ENCODE data around the gene TNFRSF6B.

The TNFRSF6B gene

GRCh38 chr20:63741676-63742380 is 45.4 kb downstream of the TNFRSF6B start:
- no peak for TF ChIP-seq FOXP2 (optimal IDR thresholded peaks at IDR 0.05; ENCODE audit: borderline replicate concordance, extremely low read depth, extremely low read length, insufficient read depth)
- no peak for TF ChIP-seq POLR2AphosphoS5 (IDR thresholded peaks at IDR 0.05; ENCODE audit: low read depth, low read length)
- TF ChIP-seq SIN3A (IDR thresholded peaks at IDR 0.05; ENCODE audit: borderline replicate concordance, insufficient read depth, low read length), result no peak
- no peak for TF ChIP-seq REST (IDR thresholded peaks at IDR 0.05; ENCODE audit: insufficient read depth in 1 of 2, low read depth in 2 of 2, low read length in 2 of 2)
- no peak for TF ChIP-seq TAF1 (IDR thresholded peaks at IDR 0.05; ENCODE audit: borderline replicate concordance, insufficient read depth, low read length)

GRCh38 chr20:63742381-63743024 is 46.1 kb downstream of the TNFRSF6B start:
- no peak for TF ChIP-seq SIN3A (IDR thresholded peaks at IDR 0.05; ENCODE audit: borderline replicate concordance, insufficient read depth, low read length)
- no peak for TF ChIP-seq REST (IDR thresholded peaks at IDR 0.05; ENCODE audit: insufficient read depth in 1 of 2, low read depth in 2 of 2, low read length in 2 of 2)
- no peak for TF ChIP-seq POLR2AphosphoS5 (IDR thresholded peaks at IDR 0.05; ENCODE audit: low read depth, low read length)
- TF ChIP-seq TAF1 (IDR thresholded peaks at IDR 0.05; ENCODE audit: borderline replicate concordance, insufficient read depth, low read length), result no peak
- no peak for TF ChIP-seq FOXP2 (optimal IDR thresholded peaks at IDR 0.05; ENCODE audit: borderline replicate concordance, extremely low read depth, extremely low read length, insufficient read depth)

- TF ChIP-seq TAF1 (IDR thresholded peaks at IDR 0.05; ENCODE audit: borderline replicate concordance, insufficient read depth, low read length) (no peak), SIN3A (IDR thresholded peaks at IDR 0.05; ENCODE audit: borderline replicate concordance, insufficient read depth, low read length) (no peak), REST (IDR thresholded peaks at IDR 0.05; ENCODE audit: insufficient read depth in 1 of 2, low read depth in 2 of 2, low read length in 2 of 2) (no peak), FOXP2 (optimal IDR thresholded peaks at IDR 0.05; ENCODE audit: borderline replicate concordance, extremely low read depth, extremely low read length, insufficient read depth) (no peak), POLR2AphosphoS5 (IDR thresholded peaks at IDR 0.05; ENCODE audit: low read depth, low read length) (no peak)
Observed at GRCh38 chr20:63743210-63743970, 46.9 kb downstream of the TNFRSF6B start.

- no peak for TF ChIP-seq FOXP2 (optimal IDR thresholded peaks at IDR 0.05; ENCODE audit: borderline replicate concordance, extremely low read depth, extremely low read length, insufficient read depth)
- no peak for TF ChIP-seq TAF1 (IDR thresholded peaks at IDR 0.05; ENCODE audit: borderline replicate concordance, insufficient read depth, low read length)
- TF ChIP-seq POLR2AphosphoS5 (IDR thresholded peaks at IDR 0.05; ENCODE audit: low read depth, low read length), result no peak
- no peak for TF ChIP-seq REST (IDR thresholded peaks at IDR 0.05; ENCODE audit: insufficient read depth in 1 of 2, low read depth in 2 of 2, low read length in 2 of 2)
- TF ChIP-seq SIN3A (IDR thresholded peaks at IDR 0.05; ENCODE audit: borderline replicate concordance, insufficient read depth, low read length), result no peak
Observed at GRCh38 chr20:63744158-63744557, 47.7 kb downstream of the TNFRSF6B start.

All from PFSK-1 (cell line).